GM23338 (cell line): ENCODE measurements around the gene DSG2.

ENCODE experiments used
- CREB1 ChIP-seq: fragments of 250-450 bp; sonication (Bioruptor Pico); IDR thresholded peaks from 2 replicates; pipeline ENCODE4 v1.5.0; 2020; ENCODE audit warnings: low read depth, mild to moderate bottlenecking, moderate library complexity
- EZH2 ChIP-seq: fragments of 200-600 bp; sonication (generic); IDR thresholded peaks from one replicate; pipeline ENCODE4 v1.8.0; 2017; ENCODE audit warnings: antibody characterized with exemption, mild to moderate bottlenecking, low read depth; ENCODE audit not compliant: unreplicated experiment
- EZH2phosphoT487 ChIP-seq: fragments of 200-600 bp; sonication (generic); IDR thresholded peaks from one replicate; pipeline ENCODE4 v1.8.1; 2018; ENCODE audit warnings: antibody characterized with exemption; ENCODE audit not compliant: unreplicated experiment
- JUNB ChIP-seq: IDR thresholded peaks from one replicate; pipeline ENCODE4 v1.6.1; 2016; ENCODE audit warnings: antibody characterized with exemption; ENCODE audit not compliant: unreplicated experiment
- NANOG ChIP-seq: IDR thresholded peaks from 2 replicates; pipeline ENCODE4 v1.6.1; 2016; ENCODE audit warnings: antibody characterized with exemption, borderline replicate concordance
- POLR2AphosphoS5 ChIP-seq: IDR thresholded peaks from 2 replicates; pipeline ENCODE4 v1.6.1; 2016; ENCODE audit warnings: antibody characterized with exemption, low read depth
- STAT1 ChIP-seq: IDR thresholded peaks from one replicate; pipeline ENCODE4 v1.6.1; 2016; ENCODE audit warnings: antibody characterized with exemption; ENCODE audit not compliant: unreplicated experiment
- ZNF114 ChIP-seq: fragments of 250-450 bp; sonication (Bioruptor Pico); IDR thresholded peaks from 2 replicates; pipeline ENCODE4 v1.5.0; 2020; ENCODE audit warnings: mild to moderate bottlenecking, moderate library complexity
- TF ChIP-seq, protein P1 (sequence below), 2 experiments: fragments of 200-600 bp in 1 of 2; sonication (generic) in 1 of 2; conservative IDR thresholded peaks; 2 replicates each; pipeline versions ENCODE4 v1.5.1 to v1.6.1; 2016 to 2017; ENCODE audit warnings: antibody characterized with exemption in 2 of 2, low read depth in 2 of 2, mild to moderate bottlenecking in 2 of 2, moderate library complexity in 1 of 2
- TF ChIP-seq, protein P2 (sequence below): IDR thresholded peaks from one replicate; pipeline ENCODE4 v1.6.1; 2018; ENCODE audit warnings: antibody characterized with exemption; ENCODE audit not compliant: unreplicated experiment
- TF ChIP-seq, protein P3 (sequence below): fragments of 250-450 bp; sonication (Bioruptor Pico); IDR thresholded peaks from 2 replicates; pipeline ENCODE4 v1.5.0; 2020; ENCODE audit warnings: mild to moderate bottlenecking, moderate library complexity
- TF ChIP-seq, protein P4 (sequence below): IDR thresholded peaks from 2 replicates; pipeline ENCODE4 v1.6.1; 2016; ENCODE audit warnings: antibody characterized with exemption

DNA sequence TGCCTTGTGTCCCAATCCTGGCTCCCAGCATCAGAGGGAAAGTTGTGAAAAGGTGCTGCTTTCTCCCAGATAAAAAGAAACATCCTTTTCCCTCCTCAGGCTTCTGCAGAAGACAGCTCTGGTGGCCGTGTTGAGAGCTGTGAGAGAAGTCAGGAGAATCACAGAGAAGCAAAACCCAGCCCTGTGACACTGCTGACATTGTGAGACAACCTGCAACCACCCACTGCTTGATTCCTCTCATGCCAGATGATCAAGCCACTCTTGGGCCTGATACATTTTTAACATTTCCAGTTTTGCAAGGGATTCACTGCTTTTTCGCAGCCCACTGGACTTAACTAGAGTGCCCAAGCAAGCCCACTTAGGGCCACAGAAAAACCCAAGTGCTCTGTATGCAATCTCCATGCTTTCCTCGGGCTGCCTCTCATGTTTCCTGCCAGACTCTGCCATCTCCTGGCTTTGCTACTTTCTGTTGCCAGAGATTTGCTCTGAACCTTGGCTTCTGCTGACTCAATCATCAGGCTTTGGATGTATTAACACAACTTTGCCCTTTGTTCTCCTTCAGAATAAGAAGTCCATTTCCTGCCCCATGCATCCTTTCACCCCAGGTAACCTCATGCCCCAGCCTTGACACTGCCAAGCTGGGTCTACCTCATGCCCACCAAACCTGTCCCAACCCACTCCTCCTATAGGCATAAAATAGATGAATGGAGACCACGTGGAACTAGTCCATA is 68.8 kb downstream of the DSG2 start:
- TF ChIP-seq, protein P1, sequence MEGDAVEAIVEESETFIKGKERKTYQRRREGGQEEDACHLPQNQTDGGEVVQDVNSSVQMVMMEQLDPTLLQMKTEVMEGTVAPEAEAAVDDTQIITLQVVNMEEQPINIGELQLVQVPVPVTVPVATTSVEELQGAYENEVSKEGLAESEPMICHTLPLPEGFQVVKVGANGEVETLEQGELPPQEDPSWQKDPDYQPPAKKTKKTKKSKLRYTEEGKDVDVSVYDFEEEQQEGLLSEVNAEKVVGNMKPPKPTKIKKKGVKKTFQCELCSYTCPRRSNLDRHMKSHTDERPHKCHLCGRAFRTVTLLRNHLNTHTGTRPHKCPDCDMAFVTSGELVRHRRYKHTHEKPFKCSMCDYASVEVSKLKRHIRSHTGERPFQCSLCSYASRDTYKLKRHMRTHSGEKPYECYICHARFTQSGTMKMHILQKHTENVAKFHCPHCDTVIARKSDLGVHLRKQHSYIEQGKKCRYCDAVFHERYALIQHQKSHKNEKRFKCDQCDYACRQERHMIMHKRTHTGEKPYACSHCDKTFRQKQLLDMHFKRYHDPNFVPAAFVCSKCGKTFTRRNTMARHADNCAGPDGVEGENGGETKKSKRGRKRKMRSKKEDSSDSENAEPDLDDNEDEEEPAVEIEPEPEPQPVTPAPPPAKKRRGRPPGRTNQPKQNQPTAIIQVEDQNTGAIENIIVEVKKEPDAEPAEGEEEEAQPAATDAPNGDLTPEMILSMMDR (conservative IDR thresholded peaks at IDR 0.05; ENCODE audit: low read depth in 2 of 2): no peak
- TF ChIP-seq POLR2AphosphoS5: no peak
- TF ChIP-seq EZH2: no peak
- TF ChIP-seq EZH2phosphoT487: no peak
- TF ChIP-seq STAT1: no peak
- TF ChIP-seq, protein P2, sequence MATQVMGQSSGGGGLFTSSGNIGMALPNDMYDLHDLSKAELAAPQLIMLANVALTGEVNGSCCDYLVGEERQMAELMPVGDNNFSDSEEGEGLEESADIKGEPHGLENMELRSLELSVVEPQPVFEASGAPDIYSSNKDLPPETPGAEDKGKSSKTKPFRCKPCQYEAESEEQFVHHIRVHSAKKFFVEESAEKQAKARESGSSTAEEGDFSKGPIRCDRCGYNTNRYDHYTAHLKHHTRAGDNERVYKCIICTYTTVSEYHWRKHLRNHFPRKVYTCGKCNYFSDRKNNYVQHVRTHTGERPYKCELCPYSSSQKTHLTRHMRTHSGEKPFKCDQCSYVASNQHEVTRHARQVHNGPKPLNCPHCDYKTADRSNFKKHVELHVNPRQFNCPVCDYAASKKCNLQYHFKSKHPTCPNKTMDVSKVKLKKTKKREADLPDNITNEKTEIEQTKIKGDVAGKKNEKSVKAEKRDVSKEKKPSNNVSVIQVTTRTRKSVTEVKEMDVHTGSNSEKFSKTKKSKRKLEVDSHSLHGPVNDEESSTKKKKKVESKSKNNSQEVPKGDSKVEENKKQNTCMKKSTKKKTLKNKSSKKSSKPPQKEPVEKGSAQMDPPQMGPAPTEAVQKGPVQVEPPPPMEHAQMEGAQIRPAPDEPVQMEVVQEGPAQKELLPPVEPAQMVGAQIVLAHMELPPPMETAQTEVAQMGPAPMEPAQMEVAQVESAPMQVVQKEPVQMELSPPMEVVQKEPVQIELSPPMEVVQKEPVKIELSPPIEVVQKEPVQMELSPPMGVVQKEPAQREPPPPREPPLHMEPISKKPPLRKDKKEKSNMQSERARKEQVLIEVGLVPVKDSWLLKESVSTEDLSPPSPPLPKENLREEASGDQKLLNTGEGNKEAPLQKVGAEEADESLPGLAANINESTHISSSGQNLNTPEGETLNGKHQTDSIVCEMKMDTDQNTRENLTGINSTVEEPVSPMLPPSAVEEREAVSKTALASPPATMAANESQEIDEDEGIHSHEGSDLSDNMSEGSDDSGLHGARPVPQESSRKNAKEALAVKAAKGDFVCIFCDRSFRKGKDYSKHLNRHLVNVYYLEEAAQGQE: no peak
- TF ChIP-seq JUNB: no peak
- TF ChIP-seq, protein P3, sequence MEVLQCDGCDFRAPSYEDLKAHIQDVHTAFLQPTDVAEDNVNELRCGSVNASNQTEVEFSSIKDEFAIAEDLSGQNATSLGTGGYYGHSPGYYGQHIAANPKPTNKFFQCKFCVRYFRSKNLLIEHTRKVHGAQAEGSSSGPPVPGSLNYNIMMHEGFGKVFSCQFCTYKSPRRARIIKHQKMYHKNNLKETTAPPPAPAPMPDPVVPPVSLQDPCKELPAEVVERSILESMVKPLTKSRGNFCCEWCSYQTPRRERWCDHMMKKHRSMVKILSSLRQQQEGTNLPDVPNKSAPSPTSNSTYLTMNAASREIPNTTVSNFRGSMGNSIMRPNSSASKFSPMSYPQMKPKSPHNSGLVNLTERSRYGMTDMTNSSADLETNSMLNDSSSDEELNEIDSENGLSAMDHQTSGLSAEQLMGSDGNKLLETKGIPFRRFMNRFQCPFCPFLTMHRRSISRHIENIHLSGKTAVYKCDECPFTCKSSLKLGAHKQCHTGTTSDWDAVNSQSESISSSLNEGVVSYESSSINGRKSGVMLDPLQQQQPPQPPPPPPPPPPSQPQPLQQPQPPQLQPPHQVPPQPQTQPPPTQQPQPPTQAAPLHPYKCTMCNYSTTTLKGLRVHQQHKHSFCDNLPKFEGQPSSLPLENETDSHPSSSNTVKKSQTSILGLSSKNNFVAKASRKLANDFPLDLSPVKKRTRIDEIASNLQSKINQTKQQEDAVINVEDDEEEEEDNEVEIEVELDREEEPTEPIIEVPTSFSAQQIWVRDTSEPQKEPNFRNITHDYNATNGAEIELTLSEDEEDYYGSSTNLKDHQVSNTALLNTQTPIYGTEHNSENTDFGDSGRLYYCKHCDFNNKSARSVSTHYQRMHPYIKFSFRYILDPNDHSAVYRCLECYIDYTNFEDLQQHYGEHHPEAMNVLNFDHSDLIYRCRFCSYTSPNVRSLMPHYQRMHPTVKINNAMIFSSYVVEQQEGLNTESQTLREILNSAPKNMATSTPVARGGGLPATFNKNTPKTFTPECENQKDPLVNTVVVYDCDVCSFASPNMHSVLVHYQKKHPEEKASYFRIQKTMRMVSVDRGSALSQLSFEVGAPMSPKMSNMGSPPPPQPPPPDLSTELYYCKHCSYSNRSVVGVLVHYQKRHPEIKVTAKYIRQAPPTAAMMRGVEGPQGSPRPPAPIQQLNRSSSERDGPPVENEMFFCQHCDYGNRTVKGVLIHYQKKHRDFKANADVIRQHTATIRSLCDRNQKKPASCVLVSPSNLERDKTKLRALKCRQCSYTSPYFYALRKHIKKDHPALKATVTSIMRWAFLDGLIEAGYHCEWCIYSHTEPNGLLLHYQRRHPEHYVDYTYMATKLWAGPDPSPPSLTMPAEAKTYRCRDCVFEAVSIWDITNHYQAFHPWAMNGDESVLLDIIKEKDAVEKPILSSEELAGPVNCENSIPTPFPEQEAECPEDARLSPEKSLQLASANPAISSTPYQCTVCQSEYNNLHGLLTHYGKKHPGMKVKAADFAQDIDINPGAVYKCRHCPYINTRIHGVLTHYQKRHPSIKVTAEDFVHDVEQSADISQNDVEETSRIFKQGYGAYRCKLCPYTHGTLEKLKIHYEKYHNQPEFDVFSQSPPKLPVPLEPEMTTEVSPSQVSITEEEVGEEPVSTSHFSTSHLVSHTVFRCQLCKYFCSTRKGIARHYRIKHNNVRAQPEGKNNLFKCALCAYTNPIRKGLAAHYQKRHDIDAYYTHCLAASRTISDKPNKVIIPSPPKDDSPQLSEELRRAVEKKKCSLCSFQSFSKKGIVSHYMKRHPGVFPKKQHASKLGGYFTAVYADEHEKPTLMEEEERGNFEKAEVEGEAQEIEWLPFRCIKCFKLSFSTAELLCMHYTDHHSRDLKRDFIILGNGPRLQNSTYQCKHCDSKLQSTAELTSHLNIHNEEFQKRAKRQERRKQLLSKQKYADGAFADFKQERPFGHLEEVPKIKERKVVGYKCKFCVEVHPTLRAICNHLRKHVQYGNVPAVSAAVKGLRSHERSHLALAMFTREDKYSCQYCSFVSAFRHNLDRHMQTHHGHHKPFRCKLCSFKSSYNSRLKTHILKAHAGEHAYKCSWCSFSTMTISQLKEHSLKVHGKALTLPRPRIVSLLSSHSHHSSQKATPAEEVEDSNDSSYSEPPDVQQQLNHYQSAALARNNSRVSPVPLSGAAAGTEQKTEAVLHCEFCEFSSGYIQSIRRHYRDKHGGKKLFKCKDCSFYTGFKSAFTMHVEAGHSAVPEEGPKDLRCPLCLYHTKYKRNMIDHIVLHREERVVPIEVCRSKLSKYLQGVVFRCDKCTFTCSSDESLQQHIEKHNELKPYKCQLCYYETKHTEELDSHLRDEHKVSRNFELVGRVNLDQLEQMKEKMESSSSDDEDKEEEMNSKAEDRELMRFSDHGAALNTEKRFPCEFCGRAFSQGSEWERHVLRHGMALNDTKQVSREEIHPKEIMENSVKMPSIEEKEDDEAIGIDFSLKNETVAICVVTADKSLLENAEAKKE: no peak
- no peak for TF ChIP-seq NANOG
- TF ChIP-seq, protein P4, sequence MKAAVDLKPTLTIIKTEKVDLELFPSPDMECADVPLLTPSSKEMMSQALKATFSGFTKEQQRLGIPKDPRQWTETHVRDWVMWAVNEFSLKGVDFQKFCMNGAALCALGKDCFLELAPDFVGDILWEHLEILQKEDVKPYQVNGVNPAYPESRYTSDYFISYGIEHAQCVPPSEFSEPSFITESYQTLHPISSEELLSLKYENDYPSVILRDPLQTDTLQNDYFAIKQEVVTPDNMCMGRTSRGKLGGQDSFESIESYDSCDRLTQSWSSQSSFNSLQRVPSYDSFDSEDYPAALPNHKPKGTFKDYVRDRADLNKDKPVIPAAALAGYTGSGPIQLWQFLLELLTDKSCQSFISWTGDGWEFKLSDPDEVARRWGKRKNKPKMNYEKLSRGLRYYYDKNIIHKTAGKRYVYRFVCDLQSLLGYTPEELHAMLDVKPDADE: no peak
- no peak for TF ChIP-seq ZNF114 (CRISPR knock-in tag)
- TF ChIP-seq CREB1 (CRISPR knock-in tag): no peak
